GM10248 (cell line): ENCODE measurements around the gene ZC3H15.

ENCODE experiments used
- CTCF ChIA-PET: fragments of 300-600 bp; sonication (Branson Sonifier 250); formaldehyde crosslinking; extraction: SDS; loops from one replicate; lab custom pipeline; 2021; ENCODE audit warnings: antibody characterized with exemption; lab: Yijun Ruan, JAX
- POLR2A ChIA-PET: fragments of 350-650 bp; sonication (Branson Sonifier 250); formaldehyde crosslinking; extraction: SDS; loops from one replicate; lab custom pipeline; 2020; ENCODE audit warnings: antibody characterized with exemption; lab: Yijun Ruan, JAX
- DNase-seq: peaks from one replicate; pipeline ENCODE4 v3.0.0; 2012; ENCODE audit errors: extremely low spot score
- CTCF ChIP-seq: IDR thresholded peaks from 2 replicates; pipeline ENCODE4 v1.5.1; 2012; ENCODE audit warnings: mild to moderate bottlenecking, low read depth; ENCODE audit errors: extremely low read depth, missing control alignments, control extremely low read depth

Gene ZC3H15

GRCh38 chr2:186542002-186542401 is 55.9 kb downstream of the ZC3H15 start:
- POLR2A ChIA-PET = no interaction called here
- CTCF ChIA-PET = interaction anchor here (0.8 kb wide), 1 partner anchor 9 kb away, joined by 4 read pairs; no protein-coding TSS in a partner anchor
- no peak for TF ChIP-seq CTCF

DNA sequence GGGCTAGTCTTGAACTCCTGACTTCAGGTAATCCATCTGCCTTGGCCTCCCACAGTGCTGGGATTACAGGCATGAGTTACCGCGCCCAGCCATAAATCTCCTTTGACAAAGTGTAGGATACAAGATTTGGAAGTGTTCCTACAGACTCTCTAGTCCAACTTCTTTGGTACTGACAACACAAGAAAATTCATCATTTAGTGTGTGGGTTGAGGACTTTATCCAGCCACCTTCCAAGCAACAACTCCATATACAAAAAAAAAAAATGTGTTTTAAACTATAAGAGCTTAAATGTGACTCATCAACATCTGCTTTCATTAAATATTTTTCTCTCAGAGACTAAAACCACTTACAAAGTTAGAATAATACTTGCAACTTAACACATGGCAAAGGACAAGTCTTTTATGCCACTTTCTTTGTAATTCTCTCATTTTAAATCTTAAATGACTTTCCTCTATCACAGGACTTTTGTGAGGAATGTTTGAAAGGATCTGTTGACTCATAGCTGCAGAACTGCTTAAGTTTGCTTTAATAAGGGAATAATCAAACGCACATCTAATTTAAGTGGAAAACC is 57.6 kb downstream of the ZC3H15 start:
- TF ChIP-seq CTCF = no peak
- POLR2A ChIA-PET = interaction anchor here (0.6 kb wide), 1 partner anchor 158 kb away, joined by 3 read pairs; no protein-coding TSS in a partner anchor
- DNase-seq = no peak
- CTCF ChIA-PET = no interaction called here

More at GRCh38 chr2:186542002-186542401, 55.9 kb downstream of the ZC3H15 start:
- no peak for DNase-seq

DNA sequence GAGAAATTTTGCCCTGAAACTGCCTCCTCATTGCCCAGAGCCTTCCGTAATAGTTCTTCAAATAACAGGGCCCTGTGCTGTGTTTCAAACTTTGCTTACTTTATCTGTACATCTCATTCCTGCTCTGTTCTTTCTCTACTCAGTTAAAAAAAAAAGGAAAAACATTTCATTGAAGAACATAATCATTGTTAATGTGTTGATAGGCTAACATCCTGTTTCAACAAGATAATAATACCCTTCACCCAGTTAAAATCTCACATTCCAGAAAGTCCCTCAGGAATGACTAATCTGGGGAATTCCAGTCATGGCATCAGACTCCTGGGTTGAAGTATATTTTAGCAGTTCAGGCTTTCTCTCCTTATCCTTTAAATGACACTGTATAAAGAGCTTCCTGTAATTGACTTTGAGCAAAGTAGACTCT is 58.2 kb downstream of the ZC3H15 start:
- no peak for DNase-seq
- no peak for TF ChIP-seq CTCF
- CTCF ChIA-PET = no interaction called here
- POLR2A ChIA-PET = interaction anchor here (0.6 kb wide), 1 partner anchor 158 kb away, joined by 3 read pairs; no protein-coding TSS in a partner anchor

DNA sequence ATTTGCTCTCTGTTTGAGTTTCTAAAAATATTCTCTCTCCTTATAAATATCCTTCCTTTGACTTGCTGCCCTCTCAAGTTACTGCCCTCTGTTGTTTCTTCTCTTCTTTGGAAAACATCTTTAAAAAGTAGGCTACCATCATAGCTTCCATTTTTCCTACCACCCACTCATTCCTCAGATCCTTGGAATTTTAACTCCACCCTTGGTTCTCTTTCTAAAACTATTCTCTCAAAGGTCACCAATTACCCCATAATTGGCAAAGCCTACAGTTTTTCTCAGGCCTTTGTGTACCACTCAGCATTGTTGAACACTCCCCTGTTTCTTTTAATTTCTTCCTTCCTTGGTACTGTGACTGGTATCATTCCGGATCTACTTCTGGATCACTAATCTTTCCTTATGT is 60.8 kb downstream of the ZC3H15 start:
- no peak for DNase-seq
- CTCF ChIA-PET = interaction anchor here (1.7 kb wide), 1 partner anchor 10 kb away, joined by 5 read pairs; no protein-coding TSS in a partner anchor
- TF ChIP-seq CTCF = no peak
- POLR2A ChIA-PET = no interaction called here

- DNase-seq = no peak
- no peak for TF ChIP-seq CTCF
- ChIA-PET POLR2A (no interaction called here), CTCF (interaction anchor here (0.8 to 1.1 kb wide), 2 partner anchors 10 to 13 kb away, joined by 3 to 4 read pairs; no protein-coding TSS in a partner anchor)
Measured at GRCh38 chr2:186551323-186552050, 65.4 kb downstream of the ZC3H15 start.

- no peak for DNase-seq
Measured at GRCh38 chr2:186554429-186554828, 68.4 kb downstream of the ZC3H15 start.

More at GRCh38 chr2:186554429-186554828, 68.4 kb downstream of the ZC3H15 start:
- CTCF ChIA-PET = interaction anchor here (1.1 to 1.3 kb wide), 2 partner anchors 29 to 51 kb away, joined by 3 read pairs; no protein-coding TSS in a partner anchor
- POLR2A ChIA-PET = no interaction called here
- TF ChIP-seq CTCF = no peak
